GM12878 (cell line): ENCODE measurements around the gene SEMA4A. TPM values are rescaled to one million over a fixed set of nuclear protein-coding genes. Genes with fewer than 3 reads are reported as not detected.
"Not testable (repeated sequence)": the region's sequence is repeated elsewhere in the genome, so short reads cannot be mapped to it uniquely, and the experiment has no call there.

Experiments
- ATAC-seq: fragments of 200-7000 bp; cut with Tn5 transposase; 3 replicates; pipeline ENCODE4 v1.9.1; 2020; ENCODE audit warnings: mild to moderate bottlenecking, moderate library complexity
- BruUV-seq: library from RNA; stranded (reverse); fragments of 400-500 nt; replicated peaks from 2 replicates; lab custom pipeline; 2021; lab: Mats Ljungman, UMichigan
- CTCF ChIA-PET: fragments of 300-600 bp; sonication (Branson Sonifier 250); formaldehyde crosslinking; extraction: SDS; loops from one replicate; lab custom pipeline; 2021; ENCODE audit warnings: inconsistent platforms; lab: Yijun Ruan, JAX
- POLR2A ChIA-PET: fragments of 350-600 bp; formaldehyde crosslinking; extraction: SDS; loops from one replicate; lab custom pipeline; 2021; ENCODE audit warnings: inconsistent platforms; lab: Charles Lee
- RAD21 ChIA-PET: fragments of 300-600 bp; sonication (Branson Sonifier 250); formaldehyde crosslinking; loops from one replicate; lab custom pipeline; 2023; ENCODE audit warnings: antibody characterized with exemption; ENCODE audit not compliant: unreplicated experiment; lab: Charles Lee
- SMC1A ChIA-PET: fragments of 300-600 bp; sonication (Branson Sonifier 250); formaldehyde crosslinking; loops from one replicate; lab custom pipeline; 2023; ENCODE audit not compliant: unreplicated experiment, uncharacterized antibody; lab: Charles Lee
- DNase-seq: peaks from one replicate; pipeline ENCODE4 v3.0.0-alpha.2; 2011; ENCODE audit warnings: low read depth, low spot score
- FAIRE-seq: peaks from 3 replicates; lab custom pipeline; 2011; peaks lifted over from hg19 to GRCh38; lab: Jason Lieb, UNC
- H2AFZ ChIP-seq: 2 replicates; pipeline ENCODE4 v1.6.0; 2011; ENCODE audit warnings: low read depth, low read length, control low read depth; ENCODE audit not compliant: control insufficient read depth
- H3K27ac ChIP-seq: 2 replicates; pipeline ENCODE4 v1.5.1; 2011; ENCODE audit warnings: control low read depth; ENCODE audit not compliant: control insufficient read depth, insufficient read depth
- H3K27me3 ChIP-seq, 2 experiments: replicated peaks in 1 of 2; 2 replicates each; pipeline versions ENCODE4 v1.6.0 to v1.6.1; 2011; ENCODE audit warnings: low read length in 1 of 2; ENCODE audit not compliant: control insufficient read depth in 2 of 2, insufficient read depth in 2 of 2
- H3K36me3 ChIP-seq, 2 experiments: 2 replicates each; pipeline ENCODE4 v1.5.1; 2011; ENCODE audit warnings: low read length in 1 of 2; ENCODE audit not compliant: control insufficient read depth in 2 of 2, insufficient read depth in 2 of 2
- H3K4me1 ChIP-seq: 2 replicates; pipeline ENCODE4 v1.6.1; 2011; ENCODE audit warnings: mild to moderate bottlenecking, low read length, moderate library complexity, mixed read lengths; ENCODE audit not compliant: control insufficient read depth, insufficient read depth
- H3K4me2 ChIP-seq: 2 replicates; pipeline ENCODE4 v1.6.0; 2011; ENCODE audit warnings: control low read depth; ENCODE audit not compliant: control insufficient read depth, insufficient read depth
- H3K4me3 ChIP-seq: fragments of 200-600 bp; sonication (generic); 2 replicates; pipeline ENCODE4 v1.5.1; 2016
- H3K79me2 ChIP-seq: 2 replicates; pipeline ENCODE4 v1.6.0; 2011; ENCODE audit warnings: low read length; ENCODE audit not compliant: control insufficient read depth, insufficient read depth
- H3K9ac ChIP-seq: 2 replicates; pipeline ENCODE4 v1.8.0; 2011; ENCODE audit warnings: low read length, control low read depth, mixed read lengths; ENCODE audit not compliant: control insufficient read depth, insufficient read depth
- H3K9me3 ChIP-seq: replicated peaks from 3 replicates; pipeline ENCODE4 v1.5.1; 2011; ENCODE audit warnings: mild to moderate bottlenecking, low read length; ENCODE audit not compliant: control insufficient read depth, insufficient read depth
- H4K20me1 ChIP-seq: 2 replicates; pipeline ENCODE4 v1.6.0; 2011; ENCODE audit not compliant: control insufficient read depth, insufficient read depth
- BHLHE40 ChIP-seq, 2 experiments: fragments of 450-650 bp in 1 of 2; IDR thresholded peaks; 2 replicates each; pipeline ENCODE4 v1.6.1; 2011 to 2017; ENCODE audit warnings: low read depth in 2 of 2, borderline replicate concordance in 1 of 2, improper control_type of control experiment in 1 of 2, low read length in 1 of 2, mild to moderate bottlenecking in 1 of 2
- CREM ChIP-seq: IDR thresholded peaks from 2 replicates; pipeline ENCODE4 v1.6.1; 2014; ENCODE audit warnings: antibody characterized with exemption, low read depth
- KLF5 ChIP-seq: fragments of 450-650 bp; IDR thresholded peaks from 2 replicates; pipeline ENCODE4 v1.6.1; 2014; ENCODE audit warnings: mild to moderate bottlenecking; ENCODE audit not compliant: partially characterized antibody
- NR2C1 ChIP-seq: fragments of 450-650 bp; IDR thresholded peaks from 2 replicates; pipeline ENCODE4 v1.6.1; 2017; ENCODE audit warnings: antibody characterized with exemption, mild to moderate bottlenecking, moderate library complexity
- RAD21 ChIP-seq: IDR thresholded peaks from 2 replicates; pipeline ENCODE4 v1.6.1; 2011; ENCODE audit warnings: mild to moderate bottlenecking, low read depth, low read length, moderate library complexity; ENCODE audit not compliant: insufficient read depth
- SMAD5 ChIP-seq: IDR thresholded peaks from 2 replicates; pipeline ENCODE4 v1.6.1; 2016; ENCODE audit warnings: antibody characterized with exemption, low read depth
- SREBF2 ChIP-seq: IDR thresholded peaks from 2 replicates; pipeline ENCODE4 v1.6.1; 2012; ENCODE audit warnings: mild to moderate bottlenecking, low read length
- ZNF274 ChIP-seq: IDR thresholded peaks from one replicate; pipeline ENCODE4 v1.8.0; 2011; ENCODE audit not compliant: insufficient read length, insufficient read depth
- WGBS: methylation state at CpG from one replicate; pipeline ENCODE4 v1.1.6; 2016; ENCODE audit warnings: low lambda C conversion rate; ENCODE audit not compliant: insufficient replicate concordance, insufficient coverage; ENCODE audit errors: missing lambda C conversion rate; 5-methylcytosine and 5-hydroxymethylcytosine counted together
- in situ Hi-C: fragments of 300-500 bp; cut with MboI; formaldehyde crosslinking; loops from 9 replicates; pipeline ENCODE4 v1.14.3; 2018; ENCODE audit warnings: mixed read lengths
- intact Hi-C: fragments of 100-400 bp; cut with micrococcal nuclease; formaldehyde crosslinking; loops from one replicate; pipeline ENCODE4 v1.14.2; 2022; ENCODE audit not compliant: unreplicated experiment
- polyA plus RNA-seq, 11 experiments: library from polyadenylated mRNA; depleted of rRNA in 4 of 11; unstranded in 6 of 11; stranded (reverse) in 5 of 11; fragments of >200 nt; fragmentation: Nextera tagmentation in 4 of 11; fragmentation: Illumina TruSeq in 1 of 11; extraction: Ambion mirVana in 4 of 11; extraction: Trizol in 1 of 11; gene quantifications; 1 replicate in 1 of 11; 2 replicates in 10 of 11; pipeline versions ENCODE4 v1.2.1 to v1.2.3, GENCODE V29; 2011 to 2016; ENCODE audit warnings: inconsistent platforms in 2 of 11, missing spikeins in 2 of 11, low read depth in 1 of 11
- total RNA-seq, 4 experiments: library from RNA; depleted of rRNA in 3 of 4; stranded (reverse); fragments of >200 nt in 3 of 4; fragmentation: Illumina TruSeq in 1 of 4; extraction: Trizol in 1 of 4; gene quantifications; 2 replicates each; pipeline versions ENCODE4 v1.2.1 to v1.2.3, GENCODE V29; 2013 to 2021

The SEMA4A gene
- total and polyA plus RNA-seq, 10 of the 15 experiments (the other 5 are each of a cell fraction or from before 2014, with no cell fraction given): 2.6 to 64.2 (median 32.8) TPM

GRCh38 chr1:156180471-156180870 lies 27.1 kb downstream of the SEMA4A start:
- H3K27me3 ChIP-seq: no peaks in the 10 kb centered on the region
- H3K36me3 ChIP-seq: peaks cover 6 to 13% of the 10 kb centered on the region in 2 experiments
- TF ChIP-seq NR2C1: no peak
- no peak for TF ChIP-seq ZNF274
- TF ChIP-seq SREBF2: no peak
- TF ChIP-seq RAD21: no peak
- TF ChIP-seq KLF5: no peak
- TF ChIP-seq BHLHE40 (IDR thresholded peaks at IDR 0.05; ENCODE audit: borderline replicate concordance in 1 of 2, low read depth in 2 of 2, low read length in 1 of 2): no peak
- no peak for TF ChIP-seq CREM
- TF ChIP-seq SMAD5: no peak
- TF ChIP-seq, all 136 proteins: peak for 0
- ATAC-seq (no peak), DNase-seq (no peak), FAIRE-seq (no peak)
- ChIA-PET POLR2A (interaction anchor here (0.5 kb wide), 1 partner anchor 908 kb away, joined by 5 read pairs; no protein-coding TSS in a partner anchor), CTCF (no interaction called here), SMC1A (interaction anchor here (0.7 kb wide), 1 partner anchor 33 kb away, joined by 4 read pairs; no protein-coding TSS in a partner anchor), RAD21 (interaction anchor here (0.6 kb wide), 1 partner anchor 13 kb away, joined by 3 read pairs; no protein-coding TSS in a partner anchor)
- in situ Hi-C loops (no loop called here), intact Hi-C loops (no loop called here)
- no peaks in the 10 kb centered on the region for H3K9me3 ChIP-seq
- H2AFZ ChIP-seq: no peak overlapping the region
- H4K20me1 ChIP-seq: no peaks in the 10 kb centered on the region
- no peaks in the 10 kb centered on the region; the same call in 1 of the 2 replicates for H3K4me1 ChIP-seq
- no peak overlapping the region for H3K4me2 ChIP-seq
- H3K4me3 ChIP-seq: no peak overlapping the region
- no TSS peak for BruUV-seq
- no peak overlapping the region for H3K27ac ChIP-seq
- H3K9ac ChIP-seq: no peak overlapping the region
- 98% methylated on average over 3 of the region's 3 CpGs for WGBS
- H3K79me2 ChIP-seq: no peaks in the 10 kb centered on the region

- H3K36me3 ChIP-seq, BruUV-seq, H3K27me3 ChIP-seq, H2AFZ ChIP-seq, H3K27ac ChIP-seq, H3K4me2 ChIP-seq, H4K20me1 ChIP-seq, intact Hi-C loops, POLR2A ChIA-PET, FAIRE-seq, H3K4me3 ChIP-seq, ATAC-seq, DNase-seq, RAD21 ChIA-PET, H3K79me2 ChIP-seq, H3K9me3 ChIP-seq, in situ Hi-C loops, CTCF ChIA-PET, H3K4me1 ChIP-seq, SMC1A ChIA-PET, H3K9ac ChIP-seq: not testable (repeated sequence)
- 73% methylated on average over 8 of the region's 8 CpGs for WGBS
Measured at GRCh38 chr1:156181391-156181924, 28.1 kb downstream of the SEMA4A start.

- H3K4me3 ChIP-seq, intact Hi-C loops, H3K27me3 ChIP-seq, H3K27ac ChIP-seq, DNase-seq, BruUV-seq, H3K79me2 ChIP-seq, H4K20me1 ChIP-seq, FAIRE-seq, POLR2A ChIA-PET, H3K36me3 ChIP-seq, in situ Hi-C loops, H2AFZ ChIP-seq, CTCF ChIA-PET, H3K4me1 ChIP-seq, H3K9me3 ChIP-seq, RAD21 ChIA-PET, SMC1A ChIA-PET, H3K4me2 ChIP-seq, ATAC-seq, H3K9ac ChIP-seq: not testable (repeated sequence)
- 81% methylated on average over 12 of the region's 12 CpGs for WGBS
Measured at GRCh38 chr1:156182010-156182779, 28.8 kb downstream of the SEMA4A start.
